ENCODE measurements around the gene SLC35A3. TPM values are rescaled to one million over a fixed set of nuclear protein-coding genes. Genes with fewer than 3 reads are reported as not detected.
A peak's percentile ranks its signal among the peaks of the same experiment; 100 is the strongest.

The SLC35A3 gene
- total RNA-seq, 3 donors from 2014 or later (not counting 1 experiment from before 2014, with no cell fraction given) = 40.2 to 49.8 (median 43.1) TPM

- Histone ChIP-seq H3K4me1 (ENCODE audit: control insufficient read depth, insufficient read depth, low read length) (no peaks in the 10 kb centered on the region), H3K36me3 (ENCODE audit: control insufficient read depth, insufficient read depth, low read length) (peaks cover 20% of the 10 kb centered on the region), H3K27me3 (ENCODE audit: control insufficient read depth, insufficient read depth, low read length) (no peaks in the 10 kb centered on the region), H3K9me3 (ENCODE audit: control insufficient read depth, insufficient read depth, low read length) (peaks cover 6% of the 10 kb centered on the region), H3K27ac (ENCODE audit: low read length) (no peak overlapping the region), H3K4me3 (ENCODE audit: low read length) (no peak overlapping the region)
- H3K27me3 Mint-ChIP-seq (ENCODE audit: low read depth in 2 of 2) = no peaks in the 10 kb centered on the region
- peaks cover 10% of the 10 kb centered on the region for H3K36me3 Mint-ChIP-seq
- WGBS (ENCODE audit: insufficient coverage) = 100% methylated on average over 2 of the region's 3 CpGs
- H3K4me1 Mint-ChIP-seq = peaks cover 4 to 7% of the 10 kb centered on the region in 2 donors
- no peak for ATAC-seq
- TF ChIP-seq, protein P1, sequence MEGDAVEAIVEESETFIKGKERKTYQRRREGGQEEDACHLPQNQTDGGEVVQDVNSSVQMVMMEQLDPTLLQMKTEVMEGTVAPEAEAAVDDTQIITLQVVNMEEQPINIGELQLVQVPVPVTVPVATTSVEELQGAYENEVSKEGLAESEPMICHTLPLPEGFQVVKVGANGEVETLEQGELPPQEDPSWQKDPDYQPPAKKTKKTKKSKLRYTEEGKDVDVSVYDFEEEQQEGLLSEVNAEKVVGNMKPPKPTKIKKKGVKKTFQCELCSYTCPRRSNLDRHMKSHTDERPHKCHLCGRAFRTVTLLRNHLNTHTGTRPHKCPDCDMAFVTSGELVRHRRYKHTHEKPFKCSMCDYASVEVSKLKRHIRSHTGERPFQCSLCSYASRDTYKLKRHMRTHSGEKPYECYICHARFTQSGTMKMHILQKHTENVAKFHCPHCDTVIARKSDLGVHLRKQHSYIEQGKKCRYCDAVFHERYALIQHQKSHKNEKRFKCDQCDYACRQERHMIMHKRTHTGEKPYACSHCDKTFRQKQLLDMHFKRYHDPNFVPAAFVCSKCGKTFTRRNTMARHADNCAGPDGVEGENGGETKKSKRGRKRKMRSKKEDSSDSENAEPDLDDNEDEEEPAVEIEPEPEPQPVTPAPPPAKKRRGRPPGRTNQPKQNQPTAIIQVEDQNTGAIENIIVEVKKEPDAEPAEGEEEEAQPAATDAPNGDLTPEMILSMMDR (IDR thresholded peaks at IDR 0.05) = no peak
- no peak for DNase-seq
- intact Hi-C loops (cut with micrococcal nuclease) = no loop called here
- no peak overlapping the region for H3K27ac Mint-ChIP-seq
- no peaks in the 10 kb centered on the region for H3K9me3 Mint-ChIP-seq
- H3K4me3 Mint-ChIP-seq = no peak overlapping the region
These were observed 24.7 kb downstream of the SLC35A3 start for GRCh38 chr1:99994496-99994895.

GRCh38 chr1:99996951-99997350 lies 27.2 kb downstream of the SLC35A3 start:
- ATAC-seq = no peak
- no peak for DNase-seq
- peaks cover 18% of the 10 kb centered on the region for H3K36me3 ChIP-seq (ENCODE audit: control insufficient read depth, insufficient read depth, low read length)
- Mint-ChIP-seq H3K27ac (no peak overlapping the region), H3K36me3 (peaks cover 24% of the 10 kb centered on the region), H3K4me3 (no peak overlapping the region), H3K27me3 (ENCODE audit: low read depth in 2 of 2) (no peaks in the 10 kb centered on the region), H3K9me3 (no peaks in the 10 kb centered on the region), H3K4me1 (peaks cover 7 to 18% of the 10 kb centered on the region in 2 donors)
- no peak overlapping the region for H3K27ac ChIP-seq (ENCODE audit: low read length)
- WGBS (ENCODE audit: insufficient coverage) = 100% methylated on average over 2 of the region's 4 CpGs
- no peaks in the 10 kb centered on the region for H3K27me3 ChIP-seq (ENCODE audit: control insufficient read depth, insufficient read depth, low read length)
- TF ChIP-seq, protein P1 (IDR thresholded peaks at IDR 0.05) = no peak
- H3K4me3 ChIP-seq (ENCODE audit: low read length) = no peak overlapping the region
- H3K4me1 ChIP-seq (ENCODE audit: control insufficient read depth, insufficient read depth, low read length) = no peaks in the 10 kb centered on the region
- intact Hi-C loops (cut with micrococcal nuclease) = no loop called here
- peaks cover 1% of the 10 kb centered on the region for H3K9me3 ChIP-seq (ENCODE audit: control insufficient read depth, insufficient read depth, low read length)

GRCh38 chr1:100001462-100001861 lies 31.7 kb downstream of the SLC35A3 start:
- WGBS (ENCODE audit: insufficient coverage) = 100% methylated on average over 2 of the region's 2 CpGs
- Histone ChIP-seq H3K27me3 (ENCODE audit: control insufficient read depth, insufficient read depth, low read length) (no peaks in the 10 kb centered on the region), H3K27ac (ENCODE audit: low read length) (no peak overlapping the region), H3K36me3 (ENCODE audit: control insufficient read depth, insufficient read depth, low read length) (peaks cover 4% of the 10 kb centered on the region), H3K4me1 (ENCODE audit: control insufficient read depth, insufficient read depth, low read length) (no peaks in the 10 kb centered on the region), H3K4me3 (ENCODE audit: low read length) (no peak overlapping the region), H3K9me3 (ENCODE audit: control insufficient read depth, insufficient read depth, low read length) (peaks cover 8% of the 10 kb centered on the region)
- Mint-ChIP-seq H3K4me3 (no peak overlapping the region), H3K36me3 (peaks cover 28% of the 10 kb centered on the region), H3K4me1 (peaks cover 10 to 30% of the 10 kb centered on the region in 2 donors), H3K27ac (peak overlapping the region in 1 of 2 donors; percentile 8), H3K27me3 (ENCODE audit: low read depth in 2 of 2) (no peaks in the 10 kb centered on the region), H3K9me3 (peaks cover 5 to 6% of the 10 kb centered on the region in 2 donors)
- no peak for DNase-seq
- intact Hi-C loops (cut with micrococcal nuclease) = no loop called here
- TF ChIP-seq, protein P1 (IDR thresholded peaks at IDR 0.05) = no peak
- ATAC-seq = no peak

GRCh38 chr1:100005424-100005823 lies 35.6 kb downstream of the SLC35A3 start:
- WGBS (ENCODE audit: insufficient coverage) = no CpG with 5 or more reads among the region's 1 CpG

More at GRCh38 chr1:100005424-100005823, 35.6 kb downstream of the SLC35A3 start:
- TF ChIP-seq, protein P1 (IDR thresholded peaks at IDR 0.05) = no peak
- intact Hi-C loops (cut with micrococcal nuclease) = no loop called here
- H3K27me3 Mint-ChIP-seq (ENCODE audit: low read depth in 2 of 2) = no peaks in the 10 kb centered on the region
- ATAC-seq (no peak), DNase-seq (no peak)
- no peak overlapping the region for H3K27ac ChIP-seq (ENCODE audit: low read length)
- H3K4me1 Mint-ChIP-seq = peaks cover 10 to 30% of the 10 kb centered on the region in 2 donors
- H3K27me3 ChIP-seq (ENCODE audit: control insufficient read depth, insufficient read depth, low read length) = no peaks in the 10 kb centered on the region
- peaks cover 26% of the 10 kb centered on the region for H3K36me3 Mint-ChIP-seq
- H3K36me3 ChIP-seq (ENCODE audit: control insufficient read depth, insufficient read depth, low read length) = peaks cover 16% of the 10 kb centered on the region
- peaks cover 8% of the 10 kb centered on the region for H3K9me3 ChIP-seq (ENCODE audit: control insufficient read depth, insufficient read depth, low read length)
- H3K4me3 Mint-ChIP-seq = no peak overlapping the region
- H3K4me1 ChIP-seq (ENCODE audit: control insufficient read depth, insufficient read depth, low read length) = no peaks in the 10 kb centered on the region
- H3K4me3 ChIP-seq (ENCODE audit: low read length) = no peak overlapping the region
- H3K27ac Mint-ChIP-seq = no peak overlapping the region
- peaks cover 5 to 6% of the 10 kb centered on the region in 2 donors for H3K9me3 Mint-ChIP-seq

Measured in natural killer cell (primary cell).